SJCRH30 (cell line): Measurements from ENCODE around the gene MSMB. TPM values are rescaled to one million over a fixed set of nuclear protein-coding genes. Genes with fewer than 3 reads are reported as not detected.
"Not testable (repeated sequence)": the region's sequence is repeated elsewhere in the genome, so short reads cannot be mapped to it uniquely, and the experiment has no call there.

Source experiments
- DNase-seq, 2 experiments: peaks; one replicate each; pipeline ENCODE4 v3.0.0-alpha.2; 2015 to 2020
- H3K27ac ChIP-seq: fragments of 250-450 bp; sonication (Bioruptor Pico); 2 replicates; pipeline ENCODE4 v1.5.1; 2020; ENCODE audit warnings: mild to moderate bottlenecking, moderate library complexity
- H3K27me3 ChIP-seq: fragments of 250-450 bp; sonication (Bioruptor Pico); 2 replicates; pipeline ENCODE4 v1.5.1; 2020; ENCODE audit warnings: mild to moderate bottlenecking, moderate library complexity
- H3K36me3 ChIP-seq: fragments of 250-450 bp; sonication (Bioruptor Pico); 2 replicates; pipeline ENCODE4 v1.5.1; 2020; ENCODE audit warnings: mild to moderate bottlenecking, moderate library complexity
- H3K4me1 ChIP-seq: fragments of 250-450 bp; sonication (Bioruptor Pico); 2 replicates; pipeline ENCODE4 v1.5.1; 2020; ENCODE audit warnings: mild to moderate bottlenecking, moderate library complexity
- H3K4me3 ChIP-seq: fragments of 250-450 bp; sonication (Bioruptor Pico); 2 replicates; pipeline ENCODE4 v1.5.1; 2020; ENCODE audit warnings: mild to moderate bottlenecking, moderate library complexity
- H3K9me3 ChIP-seq: fragments of 250-450 bp; sonication (Bioruptor Pico); replicated peaks from 2 replicates; pipeline ENCODE4 v1.5.1; 2020; ENCODE audit warnings: mild to moderate bottlenecking, moderate library complexity
- total RNA-seq: library from RNA; depleted of rRNA; stranded (reverse); fragments of >200 nt; shearing (Covaris generic); gene quantifications from 2 replicates; pipeline ENCODE4 v1.2.3, GENCODE V29; 2014

MSMB gene
- total RNA-seq, 1 experiment from 2014 or later: not detected

- no peak overlapping the region for H3K27ac ChIP-seq
- H3K4me1 ChIP-seq: no peaks in the 10 kb centered on the region
- H3K36me3 ChIP-seq: no peaks in the 10 kb centered on the region
Measured at GRCh38 chr10:46016811-46017210, 29.3 kb downstream of the MSMB start.

GRCh38 chr10:46016190-46016589, 29.9 kb downstream of the MSMB start:
- no peaks in the 10 kb centered on the region for H3K36me3 ChIP-seq
- no peaks in the 10 kb centered on the region for H3K4me1 ChIP-seq
- H3K4me3 ChIP-seq: no peak overlapping the region
- no peak overlapping the region for H3K27ac ChIP-seq
- no peak for DNase-seq
- no peaks in the 10 kb centered on the region for H3K9me3 ChIP-seq
- H3K27me3 ChIP-seq: no peaks in the 10 kb centered on the region

More at GRCh38 chr10:46016811-46017210, 29.3 kb downstream of the MSMB start:
- no peaks in the 10 kb centered on the region for H3K27me3 ChIP-seq
- no peak for DNase-seq
- H3K9me3 ChIP-seq: no peaks in the 10 kb centered on the region
- H3K4me3 ChIP-seq: no peak overlapping the region

GRCh38 chr10:46014683-46015405, 31.2 kb downstream of the MSMB start:
- no peak overlapping the region for H3K27ac ChIP-seq
- no peak overlapping the region for H3K4me3 ChIP-seq
- H3K27me3 ChIP-seq: no peaks in the 10 kb centered on the region
- H3K36me3 ChIP-seq: no peaks in the 10 kb centered on the region
- no peaks in the 10 kb centered on the region for H3K9me3 ChIP-seq
- H3K4me1 ChIP-seq: no peaks in the 10 kb centered on the region
- DNase-seq: no peak

- Histone ChIP-seq H3K4me1 (no peaks in the 10 kb centered on the region), H3K36me3 (no peaks in the 10 kb centered on the region), H3K27ac (no peak overlapping the region), H3K4me3 (no peak overlapping the region), H3K9me3 (no peaks in the 10 kb centered on the region), H3K27me3 (no peaks in the 10 kb centered on the region)
- DNase-seq: no peak
Measured at GRCh38 chr10:46014206-46014605, 31.9 kb downstream of the MSMB start.

GRCh38 chr10:46012746-46013145, 33.3 kb downstream of the MSMB start:
- Histone ChIP-seq H3K9me3 (no peaks in the 10 kb centered on the region), H3K4me3 (no peak overlapping the region), H3K4me1 (no peaks in the 10 kb centered on the region), H3K27ac (no peak overlapping the region), H3K36me3 (peaks cover 8% of the 10 kb centered on the region), H3K27me3 (no peaks in the 10 kb centered on the region)
- no peak for DNase-seq

- H3K27ac ChIP-seq: no peak overlapping the region
- peaks cover 20% of the 10 kb centered on the region for H3K36me3 ChIP-seq
- no peaks in the 10 kb centered on the region for H3K4me1 ChIP-seq
- H3K9me3 ChIP-seq: no peaks in the 10 kb centered on the region
- H3K27me3 ChIP-seq: no peaks in the 10 kb centered on the region
- no peak overlapping the region for H3K4me3 ChIP-seq
- DNase-seq: no peak
Measured at GRCh38 chr10:46006219-46006618, 39.9 kb downstream of the MSMB start.

- no peaks in the 10 kb centered on the region for H3K9me3 ChIP-seq
- H3K4me1 ChIP-seq: no peaks in the 10 kb centered on the region
- H3K27ac ChIP-seq: no peak overlapping the region
- no peak for DNase-seq
- H3K27me3 ChIP-seq: no peaks in the 10 kb centered on the region
- peaks cover 20% of the 10 kb centered on the region for H3K36me3 ChIP-seq
- no peak overlapping the region for H3K4me3 ChIP-seq
Measured at GRCh38 chr10:46005383-46005782, 40.7 kb downstream of the MSMB start.

- no peak for DNase-seq
- no peaks in the 10 kb centered on the region for H3K4me1 ChIP-seq
- no peaks in the 10 kb centered on the region for H3K27me3 ChIP-seq
- no peak overlapping the region for H3K4me3 ChIP-seq
- H3K27ac ChIP-seq: no peak overlapping the region
- H3K9me3 ChIP-seq: no peaks in the 10 kb centered on the region
- peaks cover 20% of the 10 kb centered on the region for H3K36me3 ChIP-seq
Measured at GRCh38 chr10:46004963-46005362, 41.1 kb downstream of the MSMB start.

- no peaks in the 10 kb centered on the region for H3K27me3 ChIP-seq
Measured at GRCh38 chr10:46002916-46003693, 43.0 kb downstream of the MSMB start.

GRCh38 chr10:46002189-46002687, 43.8 kb downstream of the MSMB start:
- not testable (repeated sequence) for H3K27me3 ChIP-seq, H3K9me3 ChIP-seq, DNase-seq, H3K4me1 ChIP-seq, H3K27ac ChIP-seq, H3K4me3 ChIP-seq
- H3K36me3 ChIP-seq: peaks cover 12% of the 10 kb centered on the region

More at GRCh38 chr10:46002916-46003693, 43.0 kb downstream of the MSMB start:
- Histone ChIP-seq H3K4me3 (no peak overlapping the region), H3K27ac (no peak overlapping the region), H3K36me3 (peaks cover 12% of the 10 kb centered on the region), H3K4me1 (no peaks in the 10 kb centered on the region), H3K9me3 (no peaks in the 10 kb centered on the region)
- no peak for DNase-seq

- H3K4me3 ChIP-seq: no peak overlapping the region
- no peak for DNase-seq
- no peak overlapping the region for H3K27ac ChIP-seq
- H3K27me3 ChIP-seq: no peaks in the 10 kb centered on the region
- peaks cover 12% of the 10 kb centered on the region for H3K36me3 ChIP-seq
- H3K9me3 ChIP-seq: no peaks in the 10 kb centered on the region
- H3K4me1 ChIP-seq: no peaks in the 10 kb centered on the region
Measured at GRCh38 chr10:46001187-46001756, 44.8 kb downstream of the MSMB start.

GRCh38 chr10:46000538-46000937, 45.5 kb downstream of the MSMB start:
- H3K4me3 ChIP-seq: no peak overlapping the region
- DNase-seq: no peak
- no peak overlapping the region for H3K27ac ChIP-seq
- H3K27me3 ChIP-seq: no peaks in the 10 kb centered on the region
- no peaks in the 10 kb centered on the region for H3K4me1 ChIP-seq
- no peaks in the 10 kb centered on the region for H3K9me3 ChIP-seq
- peaks cover 10% of the 10 kb centered on the region for H3K36me3 ChIP-seq

GRCh38 chr10:45999955-46000354, 46.1 kb downstream of the MSMB start:
- H3K9me3 ChIP-seq, H3K4me3 ChIP-seq, H3K27ac ChIP-seq, H3K4me1 ChIP-seq, H3K27me3 ChIP-seq, DNase-seq: not testable (repeated sequence)
- peaks cover 10% of the 10 kb centered on the region for H3K36me3 ChIP-seq

- Histone ChIP-seq H3K4me3 (no peak overlapping the region), H3K36me3 (peaks cover 3% of the 10 kb centered on the region; the same call in 1 of the 2 replicates), H3K27me3 (no peaks in the 10 kb centered on the region), H3K9me3 (no peaks in the 10 kb centered on the region), H3K4me1 (no peaks in the 10 kb centered on the region), H3K27ac (no peak overlapping the region)
- DNase-seq: no peak
Measured at GRCh38 chr10:45997994-45998763, 47.9 kb downstream of the MSMB start.
